Nephron progenitor cell (in vitro differentiated cells): ENCODE data around the gene UBE2B.

Experiments used
- DNase-seq: peaks from one replicate; pipeline ENCODE4 v3.0.0; 2021
- H3K27ac Mint-ChIP-seq: 2 replicates; pipeline ENCODE4 v1.8.0; 2021; ENCODE audit warnings: mild to moderate bottlenecking, moderate library complexity, mixed read lengths
- H3K27me3 Mint-ChIP-seq: 2 replicates; pipeline ENCODE4 v1.8.0; 2021; ENCODE audit warnings: mild to moderate bottlenecking, low read depth, mixed read lengths; ENCODE audit not compliant: poor library complexity
- H3K36me3 Mint-ChIP-seq: 2 replicates; pipeline ENCODE4 v1.8.0; 2021; ENCODE audit warnings: low read depth, mixed read lengths
- H3K4me1 Mint-ChIP-seq: 2 replicates; pipeline ENCODE4 v1.8.0; 2021; ENCODE audit warnings: mixed read lengths
- H3K4me3 Mint-ChIP-seq: 2 replicates; pipeline ENCODE4 v1.8.0; 2021; ENCODE audit warnings: mild to moderate bottlenecking, moderate library complexity, mixed read lengths
- H3K9me3 Mint-ChIP-seq: 2 replicates; pipeline ENCODE4 v1.8.0; 2021; ENCODE audit warnings: mild to moderate bottlenecking, moderate library complexity, mixed read lengths
- CTCF ChIP-seq: fragments of 200-600 bp; sonication (generic); IDR thresholded peaks from 2 replicates; pipeline ENCODE4 v1.5.0; 2021; ENCODE audit warnings: antibody characterized with exemption

Gene UBE2B

GRCh38 chr5:134440201-134440755 is 68.9 kb downstream of the UBE2B start:
- peaks cover 36% of the 10 kb centered on the region for H3K4me1 Mint-ChIP-seq
- H3K4me3 Mint-ChIP-seq, result no peak overlapping the region
- no peaks in the 10 kb centered on the region for H3K9me3 Mint-ChIP-seq
- TF ChIP-seq CTCF, result no peak
- H3K27me3 Mint-ChIP-seq, result peaks cover 9% of the 10 kb centered on the region
- H3K27ac Mint-ChIP-seq, result no peak overlapping the region
- DNase-seq, result no peak
- no peaks in the 10 kb centered on the region for H3K36me3 Mint-ChIP-seq
